Sigmoid colon (tissue), 4 donors: ENCODE data around the gene AP3B1.

Source experiments
- EP300 ChIP-seq, 4 donors: sonication (generic); formaldehyde crosslinking; IDR thresholded peaks; one replicate each; pipeline ENCODE4 v1.6.1; 2017; ENCODE audit warnings: antibody characterized with exemption in 4 of 4
- POLR2A ChIP-seq, 2 donors: fragments of 450-650 bp; IDR thresholded peaks; one replicate each; pipeline ENCODE4 v1.6.1; 2016; ENCODE audit warnings: antibody characterized with exemption in 2 of 2, mild to moderate bottlenecking in 2 of 2, moderate library complexity in 2 of 2
- TF ChIP-seq, protein P1 (sequence below), 4 experiments: fragments of 450-650 bp in 3 of 4; fragments of 200-600 bp in 1 of 4; IDR thresholded peaks; one replicate each; pipeline ENCODE4 v1.5.1; 2016 to 2019; ENCODE audit warnings: antibody characterized with exemption in 4 of 4, mild to moderate bottlenecking in 3 of 4, moderate library complexity in 2 of 4

DNA sequence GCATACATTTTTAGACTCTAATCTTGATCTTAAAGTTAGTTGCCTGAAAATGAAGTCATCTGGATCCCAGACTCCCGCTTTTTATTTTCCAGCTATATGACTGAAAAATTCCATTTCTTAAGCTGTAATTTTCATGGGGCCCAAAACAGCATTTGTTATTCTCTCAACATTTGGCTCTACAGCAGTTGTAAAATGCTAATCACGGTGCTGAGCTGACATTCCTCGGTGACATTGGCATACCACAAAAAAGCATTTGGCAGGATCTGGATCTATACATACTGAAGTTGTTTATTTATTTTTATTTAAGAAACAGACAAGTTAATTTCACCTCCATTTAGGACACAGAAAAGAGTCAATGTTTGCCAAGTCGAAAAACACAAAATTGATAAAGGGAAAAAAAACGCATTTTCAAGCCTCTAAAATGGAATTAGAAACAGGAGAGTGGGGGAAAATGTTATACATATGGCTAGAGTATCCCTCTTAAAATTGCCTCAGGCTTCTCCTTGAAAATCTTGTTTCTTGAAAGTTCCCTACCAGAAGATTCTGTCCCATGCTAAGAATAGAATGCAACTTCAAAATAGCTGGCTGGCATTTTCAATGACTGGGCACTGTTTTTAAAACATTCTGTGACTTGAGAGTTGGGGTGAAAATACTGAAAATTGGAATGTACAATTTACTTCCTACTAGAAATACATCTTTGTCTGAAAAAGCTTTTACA, 310.9 kb downstream of the AP3B1 start:
- TF ChIP-seq, protein P1, sequence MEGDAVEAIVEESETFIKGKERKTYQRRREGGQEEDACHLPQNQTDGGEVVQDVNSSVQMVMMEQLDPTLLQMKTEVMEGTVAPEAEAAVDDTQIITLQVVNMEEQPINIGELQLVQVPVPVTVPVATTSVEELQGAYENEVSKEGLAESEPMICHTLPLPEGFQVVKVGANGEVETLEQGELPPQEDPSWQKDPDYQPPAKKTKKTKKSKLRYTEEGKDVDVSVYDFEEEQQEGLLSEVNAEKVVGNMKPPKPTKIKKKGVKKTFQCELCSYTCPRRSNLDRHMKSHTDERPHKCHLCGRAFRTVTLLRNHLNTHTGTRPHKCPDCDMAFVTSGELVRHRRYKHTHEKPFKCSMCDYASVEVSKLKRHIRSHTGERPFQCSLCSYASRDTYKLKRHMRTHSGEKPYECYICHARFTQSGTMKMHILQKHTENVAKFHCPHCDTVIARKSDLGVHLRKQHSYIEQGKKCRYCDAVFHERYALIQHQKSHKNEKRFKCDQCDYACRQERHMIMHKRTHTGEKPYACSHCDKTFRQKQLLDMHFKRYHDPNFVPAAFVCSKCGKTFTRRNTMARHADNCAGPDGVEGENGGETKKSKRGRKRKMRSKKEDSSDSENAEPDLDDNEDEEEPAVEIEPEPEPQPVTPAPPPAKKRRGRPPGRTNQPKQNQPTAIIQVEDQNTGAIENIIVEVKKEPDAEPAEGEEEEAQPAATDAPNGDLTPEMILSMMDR (IDR thresholded peaks at IDR 0.05) = no peak
- TF ChIP-seq EP300 (IDR thresholded peaks at IDR 0.05) (no peak), POLR2A (IDR thresholded peaks at IDR 0.05) (no peak)
